ENCODE measurements around the gene IQCH.

The IQCH gene

GRCh38 chr15:67341539-67341938, 87.0 kb downstream of the IQCH start:
- Histone ChIP-seq H3K4me1 (ENCODE audit: control insufficient read depth, low read length) (no peaks in the 10 kb centered on the region), H3K4me2 (ENCODE audit: low read length) (no peak overlapping the region), H3K9me2 (replicated peaks; ENCODE audit: control insufficient read depth, low read length) (no peaks in the 10 kb centered on the region), H3K9me3 (ENCODE audit: control insufficient read depth, insufficient read depth, low read length) (no peaks in the 10 kb centered on the region), H3F3A (ENCODE audit: control insufficient read depth, insufficient read depth) (no peaks in the 10 kb centered on the region), H3K4me3 (ENCODE audit: low read length) (no peak overlapping the region), H4K20me1 (ENCODE audit: control insufficient read depth, insufficient read depth, low read depth, low read length) (no peaks in the 10 kb centered on the region), H3K79me2 (ENCODE audit: control insufficient read depth, low read length) (no peaks in the 10 kb centered on the region), H3K36me3 (ENCODE audit: control insufficient read depth, low read length) (no peaks in the 10 kb centered on the region), H3K27me3 (ENCODE audit: control insufficient read depth, low read length) (no peaks in the 10 kb centered on the region), H3K27ac (ENCODE audit: low read depth, low read length) (no peak overlapping the region)
- no peak for TF ChIP-seq CTCF (IDR thresholded peaks at IDR 0.05; ENCODE audit: low read depth, low read length, poor library complexity, severe bottlenecking)

GRCh38 chr15:67343206-67343605, 88.6 kb downstream of the IQCH start:
- no peaks in the 10 kb centered on the region for H3K27me3 ChIP-seq (ENCODE audit: control insufficient read depth, low read length)
- no peak for TF ChIP-seq CTCF (IDR thresholded peaks at IDR 0.05; ENCODE audit: low read depth, low read length, poor library complexity, severe bottlenecking)
- no peak for TF ChIP-seq EZH2phosphoT487 (IDR thresholded peaks at IDR 0.05; ENCODE audit: borderline replicate concordance, low read length)
- no peaks in the 10 kb centered on the region; the same call in 1 of the 2 replicates for H3K9me2 ChIP-seq (replicated peaks; ENCODE audit: control insufficient read depth, low read length)
- no peaks in the 10 kb centered on the region for H3K9me3 ChIP-seq (ENCODE audit: control insufficient read depth, insufficient read depth, low read length)
- no peak overlapping the region for H3K4me2 ChIP-seq (ENCODE audit: low read length)
- H3K4me1 ChIP-seq (ENCODE audit: control insufficient read depth, low read length) = no peaks in the 10 kb centered on the region
- no peaks in the 10 kb centered on the region for H4K20me1 ChIP-seq (ENCODE audit: control insufficient read depth, insufficient read depth, low read depth, low read length)
- H3K36me3 ChIP-seq (ENCODE audit: control insufficient read depth, low read length) = no peaks in the 10 kb centered on the region
- no peak overlapping the region for H3K4me3 ChIP-seq (ENCODE audit: low read length)
- H3F3A ChIP-seq (ENCODE audit: control insufficient read depth, insufficient read depth) = no peaks in the 10 kb centered on the region
- H3K27ac ChIP-seq (ENCODE audit: low read depth, low read length) = no peak overlapping the region
- no peaks in the 10 kb centered on the region for H3K79me2 ChIP-seq (ENCODE audit: control insufficient read depth, low read length)

- Histone ChIP-seq H3K9me2 (replicated peaks; ENCODE audit: control insufficient read depth, low read length) (no peaks in the 10 kb centered on the region; the same call in 1 of the 2 replicates), H3K27ac (ENCODE audit: low read depth, low read length) (no peak overlapping the region), H4K20me1 (ENCODE audit: control insufficient read depth, insufficient read depth, low read depth, low read length) (no peaks in the 10 kb centered on the region), H3F3A (ENCODE audit: control insufficient read depth, insufficient read depth) (no peaks in the 10 kb centered on the region), H3K4me1 (ENCODE audit: control insufficient read depth, low read length) (no peaks in the 10 kb centered on the region), H3K27me3 (ENCODE audit: control insufficient read depth, low read length) (no peaks in the 10 kb centered on the region; the same call in 1 of the 2 replicates), H3K36me3 (ENCODE audit: control insufficient read depth, low read length) (no peaks in the 10 kb centered on the region), H3K4me3 (ENCODE audit: low read length) (no peak overlapping the region), H3K9me3 (ENCODE audit: control insufficient read depth, insufficient read depth, low read length) (no peaks in the 10 kb centered on the region), H3K4me2 (ENCODE audit: low read length) (no peak overlapping the region), H3K79me2 (ENCODE audit: control insufficient read depth, low read length) (no peaks in the 10 kb centered on the region)
- TF ChIP-seq EZH2phosphoT487 (IDR thresholded peaks at IDR 0.05; ENCODE audit: borderline replicate concordance, low read length) (no peak), CTCF (IDR thresholded peaks at IDR 0.05; ENCODE audit: low read depth, low read length, poor library complexity, severe bottlenecking) (no peak)
Observed at GRCh38 chr15:67349634-67350033, 95.0 kb downstream of the IQCH start.

GRCh38 chr15:67350042-67350441, 95.5 kb downstream of the IQCH start:
- Histone ChIP-seq H3K79me2 (ENCODE audit: control insufficient read depth, low read length) (no peaks in the 10 kb centered on the region), H3F3A (ENCODE audit: control insufficient read depth, insufficient read depth) (no peaks in the 10 kb centered on the region), H3K4me3 (ENCODE audit: low read length) (no peak overlapping the region), H3K36me3 (ENCODE audit: control insufficient read depth, low read length) (no peaks in the 10 kb centered on the region), H3K4me2 (ENCODE audit: low read length) (no peak overlapping the region), H3K4me1 (ENCODE audit: control insufficient read depth, low read length) (no peaks in the 10 kb centered on the region), H3K9me2 (replicated peaks; ENCODE audit: control insufficient read depth, low read length) (no peaks in the 10 kb centered on the region; the same call in 1 of the 2 replicates), H3K27ac (ENCODE audit: low read depth, low read length) (no peak overlapping the region), H4K20me1 (ENCODE audit: control insufficient read depth, insufficient read depth, low read depth, low read length) (no peaks in the 10 kb centered on the region), H3K27me3 (ENCODE audit: control insufficient read depth, low read length) (no peaks in the 10 kb centered on the region; the same call in 1 of the 2 replicates), H3K9me3 (ENCODE audit: control insufficient read depth, insufficient read depth, low read length) (no peaks in the 10 kb centered on the region)
- TF ChIP-seq EZH2phosphoT487 (IDR thresholded peaks at IDR 0.05; ENCODE audit: borderline replicate concordance, low read length) (no peak), CTCF (IDR thresholded peaks at IDR 0.05; ENCODE audit: low read depth, low read length, poor library complexity, severe bottlenecking) (no peak)

All from DOHH2 (cell line).